ENCODE measurements around the gene KIAA0513.
"Not testable (repeated sequence)": the region's sequence is repeated elsewhere in the genome, so short reads cannot be mapped to it uniquely, and the experiment has no call there.

The KIAA0513 gene

DNA sequence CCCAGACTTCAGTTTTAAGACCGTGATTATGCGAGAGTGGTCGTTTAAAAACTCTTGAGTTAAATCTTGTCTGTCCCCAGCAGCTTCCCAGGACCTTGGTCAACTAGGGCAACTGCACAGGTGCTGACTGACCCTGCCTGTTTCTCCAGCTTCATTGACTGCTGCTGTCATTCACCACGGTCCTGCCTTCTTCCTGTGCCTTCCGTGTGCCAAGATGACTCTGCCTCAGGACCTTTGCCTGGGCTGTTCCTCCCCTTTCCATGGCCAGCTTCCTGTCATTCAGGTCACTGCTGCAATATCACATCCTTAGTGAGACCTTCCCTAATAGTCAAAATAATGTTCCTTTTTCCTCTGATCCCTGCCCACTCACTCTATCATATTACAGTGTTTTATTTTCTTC, 3.9 kb downstream of the KIAA0513 start:
- no peak overlapping the region for H3K4me2 ChIP-seq (ENCODE audit: low read length)
- no peak for TF ChIP-seq CTCF (IDR thresholded peaks at IDR 0.05; ENCODE audit: low read length)
- TF ChIP-seq EZH2 (IDR thresholded peaks at IDR 0.05; ENCODE audit: borderline replicate concordance, low read length), result no peak

DNA sequence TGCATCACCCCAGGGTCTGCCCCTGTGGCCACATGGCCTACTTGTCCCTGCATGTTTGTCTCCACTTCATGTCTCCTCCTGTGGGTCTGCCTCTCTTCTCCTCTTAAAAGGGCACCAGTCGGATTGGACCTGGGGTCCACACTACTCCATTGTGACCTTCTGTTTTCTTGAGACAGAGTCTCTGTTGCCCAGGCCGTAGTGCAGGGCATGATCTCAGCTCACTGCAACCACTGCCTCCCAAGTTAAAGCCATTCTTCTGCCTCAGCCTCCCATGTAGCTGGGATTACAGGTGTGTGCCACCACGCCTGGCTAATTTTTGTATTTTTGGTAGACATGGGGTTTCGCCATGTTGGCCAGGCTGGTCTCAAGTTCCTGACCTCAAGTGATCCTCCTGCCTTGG, 4.6 kb downstream of the KIAA0513 start:
- H3K27me3 ChIP-seq (ENCODE audit: insufficient read depth, low read length); H4K20me1 ChIP-seq (ENCODE audit: insufficient read depth, low read length); H3K79me2 ChIP-seq (ENCODE audit: insufficient read depth, low read length); H3K9me3 ChIP-seq (ENCODE audit: low read length); H3K9me2 ChIP-seq (ENCODE audit: low read depth, low read length); H3K4me2 ChIP-seq (ENCODE audit: low read length); H3F3A ChIP-seq (ENCODE audit: insufficient read depth, low read length); H2AFZ ChIP-seq (ENCODE audit: low read length); H3K4me3 ChIP-seq (ENCODE audit: low read depth, low read length, poor library complexity, severe bottlenecking); H3K36me3 ChIP-seq (ENCODE audit: insufficient read depth, low read length); H3K27ac ChIP-seq (ENCODE audit: low read depth, low read length, poor library complexity, severe bottlenecking); H3K9ac ChIP-seq (ENCODE audit: low read length): not testable (repeated sequence)
- peaks cover 19% of the 10 kb centered on the region for H3K4me1 ChIP-seq (ENCODE audit: insufficient read depth, low read length, severe bottlenecking)

More for the DNA sequence above, 3.9 kb downstream of the KIAA0513 start:
- Histone ChIP-seq H3K9me2 (ENCODE audit: low read depth, low read length) (no peaks in the 10 kb centered on the region), H3K4me1 (ENCODE audit: insufficient read depth, low read length, severe bottlenecking) (peaks cover 24% of the 10 kb centered on the region), H2AFZ (ENCODE audit: low read length) (no peak overlapping the region), H3K9me3 (ENCODE audit: low read length) (no peaks in the 10 kb centered on the region), H3K27me3 (ENCODE audit: insufficient read depth, low read length) (peaks cover 5% of the 10 kb centered on the region; the same call in 1 of the 2 replicates), H3K79me2 (ENCODE audit: insufficient read depth, low read length) (no peaks in the 10 kb centered on the region), H3K27ac (ENCODE audit: low read depth, low read length, poor library complexity, severe bottlenecking) (no peak overlapping the region), H3K36me3 (ENCODE audit: insufficient read depth, low read length) (no peaks in the 10 kb centered on the region), H4K20me1 (ENCODE audit: insufficient read depth, low read length) (no peaks in the 10 kb centered on the region), H3K4me3 (ENCODE audit: low read depth, low read length, poor library complexity, severe bottlenecking) (no peak overlapping the region), H3K9ac (ENCODE audit: low read length) (no peak overlapping the region), H3F3A (ENCODE audit: insufficient read depth, low read length) (peaks cover 3% of the 10 kb centered on the region; the same call in 1 of the 2 replicates)

GRCh38 chr16:85033171-85033570, 5.6 kb downstream of the KIAA0513 start:
- no peaks in the 10 kb centered on the region for H4K20me1 ChIP-seq (ENCODE audit: insufficient read depth, low read length)
- TF ChIP-seq EZH2 (IDR thresholded peaks at IDR 0.05; ENCODE audit: borderline replicate concordance, low read length) (no peak), CTCF (IDR thresholded peaks at IDR 0.05; ENCODE audit: low read length) (no peak)
- H3F3A ChIP-seq (ENCODE audit: insufficient read depth, low read length), result peaks cover 3% of the 10 kb centered on the region; the same call in 1 of the 2 replicates
- H3K4me1 ChIP-seq (ENCODE audit: insufficient read depth, low read length, severe bottlenecking), result peaks cover 16% of the 10 kb centered on the region
- no peaks in the 10 kb centered on the region for H3K9me3 ChIP-seq (ENCODE audit: low read length)
- H3K79me2 ChIP-seq (ENCODE audit: insufficient read depth, low read length), result no peaks in the 10 kb centered on the region
- H3K27ac ChIP-seq (ENCODE audit: low read depth, low read length, poor library complexity, severe bottlenecking), result no peak overlapping the region
- no peak overlapping the region for H3K4me2 ChIP-seq (ENCODE audit: low read length)
- no peaks in the 10 kb centered on the region for H3K9me2 ChIP-seq (ENCODE audit: low read depth, low read length)
- no peak overlapping the region for H3K9ac ChIP-seq (ENCODE audit: low read length)
- H3K27me3 ChIP-seq (ENCODE audit: insufficient read depth, low read length), result peaks cover 5% of the 10 kb centered on the region; the same call in 1 of the 2 replicates
- H2AFZ ChIP-seq (ENCODE audit: low read length), result no peak overlapping the region
- no peaks in the 10 kb centered on the region for H3K36me3 ChIP-seq (ENCODE audit: insufficient read depth, low read length)
- H3K4me3 ChIP-seq (ENCODE audit: low read depth, low read length, poor library complexity, severe bottlenecking), result no peak overlapping the region

All from OCI-LY1 (cell line).